Adrenal gland (tissue), 12 donors: ENCODE data around the gene KCND2. TPM values are rescaled to one million over a fixed set of nuclear protein-coding genes. Genes with fewer than 3 reads are reported as not detected.

Source experiments
- DNase-seq, 7 donors: peaks; one replicate each; pipeline ENCODE4 v3.0.0-alpha.2; 2019 to 2020
- H3K27ac ChIP-seq, 5 donors: fragments of 200-600 bp; sonication (generic) in 4 of 5; 1 replicate in 3 of 5; 2 replicates in 2 of 5; pipeline versions ENCODE4 v1.5.1 to v1.8.0; 2016 to 2020; ENCODE audit warnings: mild to moderate bottlenecking in 1 of 5
- H3K27me3 ChIP-seq: fragments of 200-600 bp; 2 replicates; pipeline ENCODE4 v1.8.0; 2021
- H3K36me3 ChIP-seq, 2 donors: fragments of 200-600 bp; replicated peaks in 1 of 2; 1 replicate in 1 of 2; 2 replicates in 1 of 2; pipeline versions ENCODE4 v1.5.1 to v1.8.0; 2018 to 2022
- H3K4me1 ChIP-seq, 2 donors: fragments of 200-600 bp; replicated peaks in 1 of 2; 1 replicate in 1 of 2; 2 replicates in 1 of 2; pipeline versions ENCODE4 v1.5.1 to v1.8.0; 2018 to 2021
- H3K4me3 ChIP-seq, 4 donors: fragments of 200-600 bp; sonication (generic) in 3 of 4; one replicate each; pipeline ENCODE4 v1.5.1; 2016 to 2018
- H3K9me3 ChIP-seq, 3 donors: fragments of 200-600 bp; sonication (generic) in 1 of 3; replicated peaks in 1 of 3; 1 replicate in 2 of 3; 2 replicates in 1 of 3; pipeline versions ENCODE4 v1.5.1 to v1.8.0; 2016 to 2021
- POLR2A ChIP-seq, 2 donors: fragments of 450-650 bp; IDR thresholded peaks; one replicate each; pipeline ENCODE4 v1.6.1; 2017; ENCODE audit warnings: antibody characterized with exemption in 2 of 2, mild to moderate bottlenecking in 2 of 2, moderate library complexity in 1 of 2
- WGBS, 4 donors: extraction: QIAGEN DNeasy Blood & Tissue Kit in 2 of 4; methylation state at CpG; one replicate each; pipeline versions ENCODE4 v1.1.5 to v1.1.7; 2013 to 2017; 5-methylcytosine and 5-hydroxymethylcytosine counted together
- intact Hi-C, 2 donors: fragments of 100-400 bp; cut with DNase I; formaldehyde crosslinking; loops; one replicate each; pipeline versions ENCODE4 v1.14.1 to v1.15.0; 2022 to 2023
- polyA plus RNA-seq, 3 donors: library from polyadenylated mRNA; stranded (reverse); fragments of 200-250 nt in 2 of 3; fragments of 350-450 nt in 1 of 3; fragmentation: Illumina TruSeq in 1 of 3; extraction: RNeasy Lipid Tissue Mini Kit (QIAGEN cat#74804) in 1 of 3; gene quantifications; one replicate each; pipeline ENCODE4 v1.2.3, GENCODE V29; 2013 to 2014
- total RNA-seq, 9 donors: library from RNA; depleted of rRNA in 4 of 9; stranded (reverse); fragments of >200 nt in 4 of 9; fragments of 120-200 nt in 1 of 9; fragmentation: NEBNext Ultra II Directional in 1 of 9; extraction: Animal tissue kit (Norgen Biotek cat#: 25700) in 1 of 9; gene quantifications; one replicate each; pipeline versions ENCODE4 v1.1.0 to v1.2.4, GENCODE V29; 2013 to 2023
- TF ChIP-seq, protein P1 (sequence below), 6 experiments: fragments of 450-650 bp in 4 of 6; fragments of 200-600 bp in 2 of 6; sonication (generic) in 1 of 6; IDR thresholded peaks; 1 replicate in 5 of 6; 2 replicates in 1 of 6; pipeline versions ENCODE4 v1.5.1 to v1.8.0; 2016 to 2021; ENCODE audit warnings: antibody characterized with exemption in 6 of 6, mild to moderate bottlenecking in 2 of 6, moderate library complexity in 1 of 6
- donor health status: healthy with polysubstance abuse.
- donor health status: Bipolar disorder and iron deficiency.
- donor health status: DM: yes; HTN: yes; CAD: no.
- donor health status: DM: no; HTN: no; CAD: no.
- donor health status: DM: no; HTN: no; CAD: no.
- donor health status: DM: yes; HTN: yes; CAD: no.

KCND2 gene
- total and polyA plus RNA-seq, 12 donors = 0.24 to 3.0 (median 0.81) TPM

GRCh38 chr7:120280743-120281142 is 7.8 kb downstream of the KCND2 start:
- Histone ChIP-seq H3K27me3 (no peaks in the 10 kb centered on the region), H3K27ac (no peak overlapping the region), H3K36me3 (no peaks in the 10 kb centered on the region), H3K4me3 (no peak overlapping the region), H3K4me1 (no peaks in the 10 kb centered on the region), H3K9me3 (no peaks in the 10 kb centered on the region)
- no peak for TF ChIP-seq POLR2A (IDR thresholded peaks at IDR 0.05)
- TF ChIP-seq, protein P1, sequence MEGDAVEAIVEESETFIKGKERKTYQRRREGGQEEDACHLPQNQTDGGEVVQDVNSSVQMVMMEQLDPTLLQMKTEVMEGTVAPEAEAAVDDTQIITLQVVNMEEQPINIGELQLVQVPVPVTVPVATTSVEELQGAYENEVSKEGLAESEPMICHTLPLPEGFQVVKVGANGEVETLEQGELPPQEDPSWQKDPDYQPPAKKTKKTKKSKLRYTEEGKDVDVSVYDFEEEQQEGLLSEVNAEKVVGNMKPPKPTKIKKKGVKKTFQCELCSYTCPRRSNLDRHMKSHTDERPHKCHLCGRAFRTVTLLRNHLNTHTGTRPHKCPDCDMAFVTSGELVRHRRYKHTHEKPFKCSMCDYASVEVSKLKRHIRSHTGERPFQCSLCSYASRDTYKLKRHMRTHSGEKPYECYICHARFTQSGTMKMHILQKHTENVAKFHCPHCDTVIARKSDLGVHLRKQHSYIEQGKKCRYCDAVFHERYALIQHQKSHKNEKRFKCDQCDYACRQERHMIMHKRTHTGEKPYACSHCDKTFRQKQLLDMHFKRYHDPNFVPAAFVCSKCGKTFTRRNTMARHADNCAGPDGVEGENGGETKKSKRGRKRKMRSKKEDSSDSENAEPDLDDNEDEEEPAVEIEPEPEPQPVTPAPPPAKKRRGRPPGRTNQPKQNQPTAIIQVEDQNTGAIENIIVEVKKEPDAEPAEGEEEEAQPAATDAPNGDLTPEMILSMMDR (IDR thresholded peaks at IDR 0.05) = no peak
- intact Hi-C loops = no loop called here
- DNase-seq = no peak
- WGBS, 4 donors = 72 to 83% (median 77%) methylated on average over 3 of the region's 3 CpGs

DNA sequence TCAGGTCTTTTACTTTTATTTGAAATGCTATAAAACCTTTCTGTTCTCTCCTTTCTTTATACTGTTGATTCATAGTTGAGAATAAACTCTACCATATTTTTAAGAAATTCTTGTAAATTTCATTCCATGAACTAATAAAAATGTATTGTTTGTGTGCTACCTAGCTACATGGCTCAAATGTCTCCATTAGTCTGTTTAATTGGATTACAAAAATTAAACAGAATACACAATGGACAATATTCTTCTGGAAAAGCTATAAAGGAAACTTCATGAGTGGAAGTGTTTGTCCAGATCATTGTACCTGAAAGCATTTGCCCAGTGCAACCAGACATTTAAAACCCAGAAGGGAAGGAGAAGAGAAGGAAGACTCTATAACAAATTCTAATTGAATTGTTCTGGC is 20.1 kb downstream of the KCND2 start:
- Histone ChIP-seq H3K27ac (no peak overlapping the region), H3K36me3 (no peaks in the 10 kb centered on the region), H3K4me3 (no peak overlapping the region), H3K27me3 (no peaks in the 10 kb centered on the region), H3K9me3 (no peaks in the 10 kb centered on the region), H3K4me1 (no peaks in the 10 kb centered on the region)
- intact Hi-C loops = no loop called here
- no peak for DNase-seq
- TF ChIP-seq, protein P1 (IDR thresholded peaks at IDR 0.05) = no peak
- no peak for TF ChIP-seq POLR2A (IDR thresholded peaks at IDR 0.05)

DNA sequence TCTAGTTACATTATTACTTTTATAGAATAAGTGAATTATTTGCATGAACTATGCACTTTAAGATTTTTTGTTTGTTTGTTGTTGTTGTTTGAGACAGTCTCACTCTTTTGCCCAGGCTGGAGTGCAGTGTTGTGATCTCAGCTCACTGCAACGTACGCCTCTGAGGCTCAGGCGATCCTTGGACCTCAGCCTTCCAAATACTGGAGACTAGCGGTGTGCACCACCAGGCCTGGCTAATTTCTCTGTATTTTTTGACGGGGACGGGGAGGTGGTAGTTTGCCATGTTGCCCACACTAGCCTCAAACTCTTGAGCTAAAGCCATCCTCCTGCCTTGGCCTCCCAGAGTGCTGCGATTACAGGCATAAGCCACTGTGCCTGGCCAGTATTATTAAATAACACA is 29.2 kb downstream of the KCND2 start:
- DNase-seq = no peak
- H3K4me3 ChIP-seq = no peak overlapping the region
- intact Hi-C loops = no loop called here
- no peak overlapping the region for H3K27ac ChIP-seq
- no peaks in the 10 kb centered on the region for H3K9me3 ChIP-seq
- no peaks in the 10 kb centered on the region for H3K27me3 ChIP-seq
- WGBS, 4 donors = 86 to 91% (median 88%) methylated on average over 7 of the region's 7 CpGs
- TF ChIP-seq POLR2A (IDR thresholded peaks at IDR 0.05) = no peak
- TF ChIP-seq, protein P1 (IDR thresholded peaks at IDR 0.05) = no peak
- no peaks in the 10 kb centered on the region for H3K36me3 ChIP-seq
- H3K4me1 ChIP-seq = no peaks in the 10 kb centered on the region

DNA sequence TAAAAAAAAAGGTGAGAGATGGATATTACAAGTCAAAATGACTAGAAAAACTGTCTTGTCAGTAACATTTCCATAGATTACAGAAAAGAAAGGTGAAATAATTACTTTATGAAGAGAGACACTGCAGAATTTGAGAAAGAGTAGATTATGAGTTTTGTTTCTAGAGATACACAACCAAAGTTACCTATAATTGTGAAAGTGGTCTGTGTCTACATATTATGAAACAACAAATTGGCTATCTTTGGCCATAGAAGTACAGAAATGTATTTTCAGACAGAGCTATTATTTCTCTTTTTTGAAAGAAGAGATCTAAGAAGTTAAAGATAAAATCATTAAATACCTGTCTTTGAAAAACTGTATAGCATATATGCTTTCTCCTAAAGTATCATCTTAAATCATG is 30.1 kb downstream of the KCND2 start:
- intact Hi-C loops = no loop called here
- DNase-seq = no peak
- H3K27me3 ChIP-seq = no peaks in the 10 kb centered on the region
- no peaks in the 10 kb centered on the region for H3K36me3 ChIP-seq
- TF ChIP-seq, protein P1 (IDR thresholded peaks at IDR 0.05) = no peak
- no peak for TF ChIP-seq POLR2A (IDR thresholded peaks at IDR 0.05)
- no peaks in the 10 kb centered on the region for H3K9me3 ChIP-seq
- no peak overlapping the region for H3K27ac ChIP-seq
- H3K4me1 ChIP-seq = no peaks in the 10 kb centered on the region
- no peak overlapping the region for H3K4me3 ChIP-seq
